GM12865 (cell line): Measurements from ENCODE around the gene CCDC32.

Experiments
- DNase-seq: peaks from one replicate; pipeline ENCODE4 v3.0.0; 2010; ENCODE audit warnings: low read depth
- H3K4me3 ChIP-seq: 2 replicates; pipeline ENCODE4 v1.5.1; 2011; ENCODE audit warnings: mild to moderate bottlenecking, low read depth, low read length, control low read depth
- TF ChIP-seq, protein P1 (sequence below): IDR thresholded peaks from 2 replicates; pipeline ENCODE4 v1.5.1; 2011; ENCODE audit warnings: low read length, control low read depth, low read depth, inconsistent platforms; ENCODE audit not compliant: insufficient read depth; ENCODE audit errors: missing control alignments

Gene CCDC32

DNA sequence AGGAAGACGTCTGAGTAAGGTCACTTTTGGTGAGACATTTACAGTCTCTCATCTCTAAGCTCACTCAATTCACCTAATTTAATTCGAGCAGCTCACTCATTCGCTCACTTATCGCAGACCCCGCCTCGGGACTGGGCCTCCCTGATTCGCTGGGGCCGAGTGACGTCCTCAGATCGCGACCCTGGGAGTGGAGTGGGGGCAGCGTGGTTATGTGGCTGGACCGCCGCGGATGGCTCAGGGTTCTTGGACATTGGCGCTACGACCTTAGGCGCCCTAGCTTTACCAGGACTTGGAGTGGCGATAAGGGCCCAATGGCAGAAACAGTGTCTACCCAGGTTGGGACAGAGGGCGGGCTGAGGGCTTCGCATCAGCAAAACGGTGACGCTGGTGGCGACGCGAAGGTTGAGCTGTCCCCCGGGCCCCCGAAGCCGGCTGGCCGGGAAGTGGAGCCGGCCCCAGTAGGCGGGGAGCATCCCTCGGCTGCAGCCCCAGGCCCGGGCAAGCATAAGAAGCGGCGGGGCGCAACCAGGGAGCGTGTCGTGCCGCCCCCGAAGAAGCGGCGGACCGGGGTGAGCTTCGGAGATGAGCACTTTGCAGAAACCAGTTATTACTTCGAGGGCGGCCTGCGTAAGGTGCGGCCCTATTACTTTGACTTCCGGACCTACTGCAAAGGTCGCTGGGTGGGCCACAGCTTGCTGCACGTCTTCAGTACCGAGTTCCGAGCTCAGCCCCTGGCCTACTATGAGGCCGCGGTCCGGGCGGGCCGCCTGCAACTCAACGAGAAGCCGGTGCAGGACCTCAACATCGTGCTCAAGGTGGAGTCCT, 4.5 kb upstream of the CCDC32 start, which contains the start of gene RPUSD2:
RPUSD2 (plus strand) TSS at position 171 of the 825 bp plus-strand sequence; CDS start at position 210, 39 bp downstream.
- DNase-seq, result peak; percentile 92
- TF ChIP-seq, protein P1, sequence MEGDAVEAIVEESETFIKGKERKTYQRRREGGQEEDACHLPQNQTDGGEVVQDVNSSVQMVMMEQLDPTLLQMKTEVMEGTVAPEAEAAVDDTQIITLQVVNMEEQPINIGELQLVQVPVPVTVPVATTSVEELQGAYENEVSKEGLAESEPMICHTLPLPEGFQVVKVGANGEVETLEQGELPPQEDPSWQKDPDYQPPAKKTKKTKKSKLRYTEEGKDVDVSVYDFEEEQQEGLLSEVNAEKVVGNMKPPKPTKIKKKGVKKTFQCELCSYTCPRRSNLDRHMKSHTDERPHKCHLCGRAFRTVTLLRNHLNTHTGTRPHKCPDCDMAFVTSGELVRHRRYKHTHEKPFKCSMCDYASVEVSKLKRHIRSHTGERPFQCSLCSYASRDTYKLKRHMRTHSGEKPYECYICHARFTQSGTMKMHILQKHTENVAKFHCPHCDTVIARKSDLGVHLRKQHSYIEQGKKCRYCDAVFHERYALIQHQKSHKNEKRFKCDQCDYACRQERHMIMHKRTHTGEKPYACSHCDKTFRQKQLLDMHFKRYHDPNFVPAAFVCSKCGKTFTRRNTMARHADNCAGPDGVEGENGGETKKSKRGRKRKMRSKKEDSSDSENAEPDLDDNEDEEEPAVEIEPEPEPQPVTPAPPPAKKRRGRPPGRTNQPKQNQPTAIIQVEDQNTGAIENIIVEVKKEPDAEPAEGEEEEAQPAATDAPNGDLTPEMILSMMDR, result no peak
- H3K4me3 ChIP-seq, result peak within 1 kb of the TSS; percentile 90

DNA sequence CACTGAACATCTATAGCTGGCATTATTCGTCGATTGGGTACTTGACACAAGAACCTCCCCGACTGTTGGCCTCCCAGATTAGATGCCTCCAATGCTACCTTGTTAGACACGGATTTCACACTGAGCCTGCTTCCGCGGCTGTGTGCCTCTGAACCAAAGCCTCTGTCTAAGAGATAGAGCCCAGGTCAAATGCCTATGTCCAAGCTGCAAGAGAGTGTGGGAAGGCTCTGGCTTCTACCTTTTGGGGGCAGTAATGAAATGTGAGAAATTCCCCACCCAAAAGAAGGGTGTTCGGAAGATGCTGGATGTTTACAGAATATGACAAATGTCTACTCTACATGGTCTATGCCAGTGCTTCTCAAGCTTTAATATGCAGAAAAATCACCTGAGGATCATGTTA, 2.3 kb upstream of the CCDC32 start:
- TF ChIP-seq, protein P1, result peak; percentile 17
- DNase-seq, result no peak
- H3K4me3 ChIP-seq, result no peak overlapping the region

DNA sequence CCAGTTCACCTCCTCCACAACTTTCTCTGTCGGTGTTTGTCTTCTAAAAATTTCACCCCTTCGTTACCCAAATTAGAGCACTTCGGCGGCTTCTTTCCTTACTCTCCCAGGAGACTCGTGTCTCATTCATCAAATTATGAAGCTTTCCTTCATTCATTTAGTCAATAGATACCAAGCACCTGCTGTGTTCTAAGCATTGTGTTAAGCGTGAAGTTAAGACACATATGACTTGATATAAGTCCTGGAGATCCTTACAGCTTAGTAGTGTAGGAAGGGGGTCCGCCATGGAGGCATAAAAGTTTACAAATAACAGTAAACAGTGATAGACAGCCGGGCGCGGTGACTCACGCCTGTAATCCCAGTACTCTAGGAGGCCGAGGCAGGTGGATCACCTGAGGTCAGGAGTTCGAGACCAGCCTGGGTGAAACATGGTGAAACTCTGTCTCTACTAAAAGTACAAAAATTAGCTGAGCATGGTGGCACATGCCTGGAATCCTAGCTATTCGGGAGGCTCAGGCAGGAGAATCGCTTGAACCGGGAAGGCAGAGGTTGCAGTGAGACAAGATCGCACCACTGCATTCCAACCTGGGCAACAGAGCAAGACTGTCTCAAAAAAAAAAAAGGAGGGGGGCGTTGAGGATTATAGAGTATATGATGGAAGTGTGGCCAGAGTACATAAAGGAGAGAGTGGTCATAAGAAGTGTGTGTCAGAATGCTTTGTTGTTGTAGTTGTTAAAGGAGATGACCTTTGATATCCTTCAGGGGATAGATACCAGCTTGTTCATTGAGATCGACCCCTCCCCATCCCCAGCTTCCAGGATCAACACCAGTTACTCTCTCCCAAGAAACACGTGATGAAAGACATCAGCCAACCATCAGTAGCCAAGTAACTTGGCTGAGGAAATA, 744 bp upstream of the CCDC32 start:
- no peak for DNase-seq
- peak overlapping the region; percentile 98 for H3K4me3 ChIP-seq
- TF ChIP-seq, protein P1, result no peak

GRCh38 chr15:40563426-40563825, 1.4 kb downstream of the CCDC32 start:
- peak overlapping the region; percentile 98 for H3K4me3 ChIP-seq
- TF ChIP-seq, protein P1, result no peak
- DNase-seq, result no peak

DNA sequence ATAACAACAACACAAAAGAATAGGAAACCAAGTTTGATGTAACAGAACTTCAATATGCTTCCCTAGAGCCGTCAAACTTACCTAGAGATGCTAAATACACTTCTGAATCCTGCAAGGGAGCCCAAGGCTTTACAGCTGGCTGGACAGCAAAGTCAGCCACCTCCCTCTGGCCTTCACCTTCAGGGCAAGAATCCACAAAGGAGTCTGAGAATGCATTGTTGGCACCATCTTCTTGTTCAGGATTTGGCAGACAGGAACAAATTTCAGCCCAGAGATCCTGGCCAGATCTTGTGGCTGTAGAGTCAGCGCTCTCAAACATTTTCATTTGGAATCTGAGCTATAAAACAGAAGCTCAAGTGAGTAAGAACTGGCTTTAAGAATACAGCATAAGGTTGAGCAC, 2.2 kb downstream of the CCDC32 start:
- TF ChIP-seq, protein P1, result no peak
- no peak overlapping the region for H3K4me3 ChIP-seq
- no peak for DNase-seq

GRCh38 chr15:40558952-40559742, 5.7 kb downstream of the CCDC32 start:
- peak overlapping the region; percentile 56 for H3K4me3 ChIP-seq
- no peak for DNase-seq
- TF ChIP-seq, protein P1, result no peak
